Esophagus muscularis mucosa (tissue), 4 donors: ENCODE results near the gene SEMA5A. TPM values are rescaled to one million over a fixed set of nuclear protein-coding genes. Genes with fewer than 3 reads are reported as not detected.

Experiments
- DNase-seq: peaks from one replicate; pipeline ENCODE4 v3.0.0-alpha.2; 2017; ENCODE audit errors: extremely low spot score
- H3K27ac ChIP-seq, 4 donors: fragments of 200-600 bp; sonication (generic); replicated peaks in 1 of 4; 1 replicate in 3 of 4; 2 replicates in 1 of 4; pipeline ENCODE4 v1.5.1; 2016 to 2019; ENCODE audit warnings: mild to moderate bottlenecking in 1 of 4
- H3K27me3 ChIP-seq, 4 donors: fragments of 200-600 bp; sonication (generic); one replicate each; pipeline versions ENCODE4 v1.5.1 to v1.6.0; 2016 to 2019
- H3K36me3 ChIP-seq, 4 donors: fragments of 200-600 bp; sonication (generic); one replicate each; pipeline ENCODE4 v1.5.1; 2016 to 2019
- H3K4me1 ChIP-seq, 4 donors: fragments of 200-600 bp; sonication (generic); one replicate each; pipeline ENCODE4 v1.5.1; 2016 to 2019
- H3K4me3 ChIP-seq, 4 donors: fragments of 200-600 bp; sonication (generic); 1 replicate in 2 of 4; 2 replicates in 2 of 4; pipeline ENCODE4 v1.5.1; 2016 to 2019; ENCODE audit warnings: mild to moderate bottlenecking in 4 of 4, moderate library complexity in 1 of 4
- H3K9me3 ChIP-seq, 4 donors: fragments of 200-600 bp; sonication (generic); 1 replicate in 3 of 4; 2 replicates in 1 of 4; pipeline ENCODE4 v1.5.1; 2016 to 2019
- CTCF ChIP-seq, 3 experiments: fragments of 200-600 bp in 2 of 3; fragments of 450-650 bp in 1 of 3; sonication (generic) in 2 of 3; IDR thresholded peaks; one replicate each; pipeline ENCODE4 v1.5.1; 2017 to 2019; ENCODE audit warnings: antibody characterized with exemption in 3 of 3, mild to moderate bottlenecking in 2 of 3, moderate library complexity in 1 of 3
- EP300 ChIP-seq: sonication (generic); formaldehyde crosslinking; IDR thresholded peaks from one replicate; pipeline ENCODE4 v1.6.1; 2017; ENCODE audit warnings: antibody characterized with exemption
- POLR2A ChIP-seq: fragments of 450-650 bp; IDR thresholded peaks from one replicate; pipeline ENCODE4 v1.6.1; 2017; ENCODE audit warnings: antibody characterized with exemption, moderate library complexity, mild to moderate bottlenecking, low read depth
- POLR2AphosphoS5 ChIP-seq, 2 donors: sonication (generic); formaldehyde crosslinking; IDR thresholded peaks; one replicate each; pipeline ENCODE4 v1.6.1; 2017; ENCODE audit warnings: antibody characterized with exemption in 2 of 2
- WGBS: methylation state at CpG from one replicate; pipeline ENCODE4 v1.1.5; 2018; 5-methylcytosine and 5-hydroxymethylcytosine counted together
- intact Hi-C: fragments of 100-400 bp; cut with DNase I; formaldehyde crosslinking; loops from one replicate; pipeline ENCODE4 v1.15.1; 2023
- total RNA-seq, 4 donors: library from RNA; depleted of rRNA; stranded (reverse); fragments of >200 nt; gene quantifications; one replicate each; pipeline versions ENCODE4 v1.1.0 to v1.2.1, GENCODE V29; 2016

SEMA5A gene
- total RNA-seq, 4 donors from 2014 or later: 2.1 to 5.6 (median 3.5) TPM

GRCh38 chr5:9197881-9198260 is 348.0 kb downstream of the SEMA5A start:
- no peak for DNase-seq
- Histone ChIP-seq H3K4me3 (no peak overlapping the region), H3K9me3 (no peaks in the 10 kb centered on the region), H3K27ac (no peak overlapping the region), H3K36me3 (peaks cover 0 to 12% (median 0%) of the 10 kb centered on the region in 4 donors), H3K27me3 (no peaks in the 10 kb centered on the region), H3K4me1 (no peaks in the 10 kb centered on the region)
- 82% methylated on average over 1 of the region's 1 CpG for WGBS
- intact Hi-C loops: no loop called here
- no peak for TF ChIP-seq POLR2A

- Histone ChIP-seq H3K36me3 (peaks cover 0 to 19% (median 0%) of the 10 kb centered on the region in 4 donors), H3K4me3 (no peak overlapping the region), H3K9me3 (no peaks in the 10 kb centered on the region), H3K27me3 (no peaks in the 10 kb centered on the region), H3K4me1 (no peaks in the 10 kb centered on the region), H3K27ac (no peak overlapping the region)
- intact Hi-C loops: no loop called here
- DNase-seq: no peak
- 96% methylated on average over 13 of the region's 13 CpGs for WGBS
- TF ChIP-seq POLR2AphosphoS5 (IDR thresholded peaks at IDR 0.05) (no peak), POLR2A (no peak), CTCF (IDR thresholded peaks at IDR 0.05) (no peak), EP300 (no peak)
These were observed 349.3 kb downstream of the SEMA5A start for GRCh38 chr5:9196403-9197227.

- Histone ChIP-seq H3K27ac (no peak overlapping the region), H3K9me3 (no peaks in the 10 kb centered on the region), H3K36me3 (peaks cover 0 to 19% (median 0%) of the 10 kb centered on the region in 4 donors), H3K27me3 (no peaks in the 10 kb centered on the region), H3K4me1 (no peaks in the 10 kb centered on the region), H3K4me3 (no peak overlapping the region)
- TF ChIP-seq POLR2AphosphoS5 (IDR thresholded peaks at IDR 0.05) (no peak), CTCF (IDR thresholded peaks at IDR 0.05) (no peak), EP300 (no peak), POLR2A (no peak)
- 28% methylated on average over 3 of the region's 3 CpGs for WGBS
- intact Hi-C loops: no loop called here
- no peak for DNase-seq
These were observed 351.4 kb downstream of the SEMA5A start for GRCh38 chr5:9194509-9194908.

GRCh38 chr5:9192266-9192665 is 353.6 kb downstream of the SEMA5A start:
- WGBS: 75% methylated on average over 2 of the region's 2 CpGs

More at GRCh38 chr5:9192266-9192665, 353.6 kb downstream of the SEMA5A start:
- peaks cover 0 to 19% (median 0%) of the 10 kb centered on the region in 4 donors for H3K36me3 ChIP-seq
- intact Hi-C loops: no loop called here
- H3K4me3 ChIP-seq: no peak overlapping the region
- no peaks in the 10 kb centered on the region for H3K4me1 ChIP-seq
- no peak overlapping the region for H3K27ac ChIP-seq
- no peaks in the 10 kb centered on the region for H3K9me3 ChIP-seq
- TF ChIP-seq POLR2AphosphoS5 (IDR thresholded peaks at IDR 0.05) (no peak), POLR2A (no peak), CTCF (IDR thresholded peaks at IDR 0.05) (no peak), EP300 (no peak)
- no peaks in the 10 kb centered on the region for H3K27me3 ChIP-seq
- DNase-seq: no peak
